Measurements from ENCODE around the gene GAS7. TPM values are rescaled to one million over a fixed set of nuclear protein-coding genes. Genes with fewer than 3 reads are reported as not detected.

The GAS7 gene
- total RNA-seq, 8 experiments from 2014 or later = 4.1 to 37.7 (median 9.7) TPM

GRCh38 chr17:10178506-10178991 is 19.9 kb downstream of the GAS7 start:
- 51 to 96% (median 70%) methylated on average over 2 to 5 of the region's 8 CpGs for WGBS, 10 experiments
- ATAC-seq (replicated peaks in 6 of 8) = peak in 7 of 8 experiments; percentile 33 to 56 (median 49)
- no peak overlapping the region for H3K4me3 ChIP-seq
- in situ Hi-C loops (cut with MboI; ENCODE audit: low pct_unique_long_range_greater_than_20kb in 2 of 9, low sequenced_read_pairs in 9 of 9, unreplicated experiment in 9 of 9) = loop anchor here in 1 of 9 experiments (25.0 kb wide), 1 partner anchor 216 kb away; no protein-coding TSS in a partner anchor
- H3K27ac ChIP-seq = peak overlapping the region; percentile 45 to 66
- peaks cover 18 to 21% of the 10 kb centered on the region in 2 donors for H3K4me1 ChIP-seq (replicated peaks in 1 of 2)

GRCh38 chr17:10177913-10178505 is 20.4 kb downstream of the GAS7 start:
- in situ Hi-C loops (cut with MboI; ENCODE audit: low pct_unique_long_range_greater_than_20kb in 2 of 9, low sequenced_read_pairs in 9 of 9, unreplicated experiment in 9 of 9) = loop anchor here in 1 of 9 experiments (25.0 kb wide), 1 partner anchor 216 kb away; no protein-coding TSS in a partner anchor
- peaks cover 18 to 21% of the 10 kb centered on the region in 2 donors for H3K4me1 ChIP-seq (replicated peaks in 1 of 2)

GRCh38 chr17:10177131-10177912 is 21.1 kb downstream of the GAS7 start:
- WGBS, 10 experiments = 0 to 100% (median 63%) methylated on average over 1 to 6 of the region's 6 CpGs; no CpG with 5 or more reads in 4 of the 10 experiments
- in situ Hi-C loops (cut with MboI; ENCODE audit: low pct_unique_long_range_greater_than_20kb in 2 of 9, low sequenced_read_pairs in 9 of 9, unreplicated experiment in 9 of 9) = loop anchor here in 1 of 9 experiments (25.0 kb wide), 1 partner anchor 215 kb away; no protein-coding TSS in a partner anchor
- ATAC-seq (replicated peaks in 6 of 8) = peak in 6 of 8 experiments; percentile 20 to 76 (median 70)
- Histone ChIP-seq H3K4me1 (replicated peaks in 1 of 2) (peaks cover 22 to 23% of the 10 kb centered on the region in 2 donors), H3K27ac (peak overlapping the region; percentile 45 to 66), H3K4me3 (no peak overlapping the region)

More at GRCh38 chr17:10177913-10178505, 20.4 kb downstream of the GAS7 start:
- H3K27ac ChIP-seq = peak overlapping the region; percentile 45 to 66
- WGBS, 10 experiments = 0 to 100% (median 43%) methylated on average over 1 to 8 of the region's 12 CpGs; no CpG with 5 or more reads in 2 of the 10 experiments
- H3K4me3 ChIP-seq = no peak overlapping the region
- ATAC-seq (replicated peaks in 6 of 8) = peak; percentile 40 to 94 (median 92)

- H3K27ac ChIP-seq = no peak overlapping the region
- peaks cover 31 to 32% of the 10 kb centered on the region in 2 donors for H3K4me1 ChIP-seq (replicated peaks in 1 of 2)
- no peak overlapping the region for H3K4me3 ChIP-seq
- 0 to 100% (median 20%) methylated on average over 1 of the region's 3 CpGs; no CpG with 5 or more reads in 6 of the 10 experiments for WGBS, 10 experiments
- ATAC-seq (replicated peaks in 6 of 8) = no peak
- in situ Hi-C loops (cut with MboI; ENCODE audit: low pct_unique_long_range_greater_than_20kb in 2 of 9, low sequenced_read_pairs in 9 of 9, unreplicated experiment in 9 of 9) = no loop called here
Observed at GRCh38 chr17:10173913-10174312, 24.5 kb downstream of the GAS7 start.

- no peak overlapping the region for H3K4me3 ChIP-seq
- H3K27ac ChIP-seq = no peak overlapping the region
- H3K4me1 ChIP-seq (replicated peaks in 1 of 2) = peaks cover 20 to 21% of the 10 kb centered on the region in 2 donors
- ATAC-seq (replicated peaks in 6 of 8) = no peak
- WGBS, 10 experiments = 85 to 100% (median 100%) methylated on average over 1 to 5 of the region's 6 CpGs; no CpG with 5 or more reads in 2 of the 10 experiments
- in situ Hi-C loops (cut with MboI; ENCODE audit: low pct_unique_long_range_greater_than_20kb in 2 of 9, low sequenced_read_pairs in 9 of 9, unreplicated experiment in 9 of 9) = no loop called here
Observed at GRCh38 chr17:10172778-10173177, 25.6 kb downstream of the GAS7 start.

GRCh38 chr17:10172241-10172741 is 26.1 kb downstream of the GAS7 start:
- no peak overlapping the region for H3K27ac ChIP-seq
- peaks cover 15 to 16% of the 10 kb centered on the region in 2 donors for H3K4me1 ChIP-seq (replicated peaks in 1 of 2)
- ATAC-seq (replicated peaks in 6 of 8) = peak; percentile 63 to 100 (median 86)
- no peak overlapping the region for H3K4me3 ChIP-seq
- WGBS, 10 experiments = 13 to 100% (median 51%) methylated on average over 1 to 3 of the region's 3 CpGs; no CpG with 5 or more reads in 2 of the 10 experiments
- in situ Hi-C loops (cut with MboI; ENCODE audit: low pct_unique_long_range_greater_than_20kb in 2 of 9, low sequenced_read_pairs in 9 of 9, unreplicated experiment in 9 of 9) = no loop called here

- 13 to 96% (median 60%) methylated on average over 1 to 5 of the region's 6 CpGs; no CpG with 5 or more reads in 1 of the 10 experiments for WGBS, 10 experiments
- no peak for ATAC-seq (replicated peaks in 6 of 8)
- Histone ChIP-seq H3K4me3 (no peak overlapping the region), H3K4me1 (replicated peaks in 1 of 2) (peaks cover 11 to 13% of the 10 kb centered on the region in 2 donors), H3K27ac (no peak overlapping the region)
- in situ Hi-C loops (cut with MboI; ENCODE audit: low pct_unique_long_range_greater_than_20kb in 2 of 9, low sequenced_read_pairs in 9 of 9, unreplicated experiment in 9 of 9) = no loop called here
Observed at GRCh38 chr17:10171581-10171981, 26.8 kb downstream of the GAS7 start.

GRCh38 chr17:10171122-10171571 is 27.3 kb downstream of the GAS7 start:
- Histone ChIP-seq H3K4me1 (replicated peaks in 1 of 2) (peaks cover 11 to 13% of the 10 kb centered on the region in 2 donors), H3K4me3 (no peak overlapping the region), H3K27ac (no peak overlapping the region)
- in situ Hi-C loops (cut with MboI; ENCODE audit: low pct_unique_long_range_greater_than_20kb in 2 of 9, low sequenced_read_pairs in 9 of 9, unreplicated experiment in 9 of 9) = no loop called here
- no peak for ATAC-seq (replicated peaks in 6 of 8)
- 6 to 94% (median 70%) methylated on average over 1 to 7 of the region's 8 CpGs; no CpG with 5 or more reads in 2 of the 10 experiments for WGBS, 10 experiments

GRCh38 chr17:10170233-10170632 is 28.2 kb downstream of the GAS7 start:
- ATAC-seq (replicated peaks in 6 of 8) = no peak
- no peak overlapping the region for H3K4me3 ChIP-seq
- H3K4me1 ChIP-seq (replicated peaks in 1 of 2) = peaks cover 11 to 13% of the 10 kb centered on the region in 2 donors
- no peak overlapping the region for H3K27ac ChIP-seq
- 43 to 100% (median 80%) methylated on average over 1 to 2 of the region's 3 CpGs; no CpG with 5 or more reads in 2 of the 10 experiments for WGBS, 10 experiments
- in situ Hi-C loops (cut with MboI; ENCODE audit: low pct_unique_long_range_greater_than_20kb in 2 of 9, low sequenced_read_pairs in 9 of 9, unreplicated experiment in 9 of 9) = no loop called here

- H3K27ac ChIP-seq = no peak overlapping the region
- H3K4me1 ChIP-seq (replicated peaks in 1 of 2) = peaks cover 11 to 13% of the 10 kb centered on the region in 2 donors
- no peak overlapping the region for H3K4me3 ChIP-seq
- peak in 2 of 8 experiments; percentile 78 to 82 for ATAC-seq (replicated peaks in 6 of 8)
- in situ Hi-C loops (cut with MboI; ENCODE audit: low pct_unique_long_range_greater_than_20kb in 2 of 9, low sequenced_read_pairs in 9 of 9, unreplicated experiment in 9 of 9) = no loop called here
- WGBS, 10 experiments = 0 to 100% (median 100%) methylated on average over 1 to 4 of the region's 4 CpGs; no CpG with 5 or more reads in 1 of the 10 experiments
Observed at GRCh38 chr17:10169290-10169689, 29.1 kb downstream of the GAS7 start.

- Histone ChIP-seq H3K4me3 (no peak overlapping the region), H3K4me1 (replicated peaks in 1 of 2) (no peaks in the 10 kb centered on the region), H3K27ac (no peak overlapping the region)
- in situ Hi-C loops (cut with MboI; ENCODE audit: low pct_unique_long_range_greater_than_20kb in 2 of 9, low sequenced_read_pairs in 9 of 9, unreplicated experiment in 9 of 9) = no loop called here
- no peak for ATAC-seq (replicated peaks in 6 of 8)
- 60 to 94% (median 82%) methylated on average over 2 to 7 of the region's 7 CpGs; no CpG with 5 or more reads in 1 of the 10 experiments for WGBS, 10 experiments
Observed at GRCh38 chr17:10166176-10166935, 32.0 kb downstream of the GAS7 start.

GRCh38 chr17:10162096-10162495 is 36.3 kb downstream of the GAS7 start:
- Histone ChIP-seq H3K4me1 (replicated peaks in 1 of 2) (peaks cover 5 to 6% of the 10 kb centered on the region in 2 donors), H3K27ac (no peak overlapping the region), H3K4me3 (no peak overlapping the region)
- in situ Hi-C loops (cut with MboI; ENCODE audit: low pct_unique_long_range_greater_than_20kb in 2 of 9, low sequenced_read_pairs in 9 of 9, unreplicated experiment in 9 of 9) = no loop called here
- 60 to 83% (median 60%) methylated on average over 1 of the region's 5 CpGs; no CpG with 5 or more reads in 7 of the 10 experiments for WGBS, 10 experiments
- peak in 5 of 8 experiments; percentile 26 to 89 (median 48) for ATAC-seq (replicated peaks in 6 of 8)
